Measurements from ENCODE around the gene AGMAT. TPM values are rescaled to one million over a fixed set of nuclear protein-coding genes. Genes with fewer than 3 reads are reported as not detected.
"Not testable (repeated sequence)": the region's sequence is repeated elsewhere in the genome, so short reads cannot be mapped to it uniquely, and the experiment has no call there.

AGMAT gene
- total RNA-seq, 1 donor from 2014 or later = 58.0 TPM

GRCh38 chr1:15616373-15617172, 31.7 kb upstream of the AGMAT start:
- no peak for DNase-seq (ENCODE audit: low spot score)
- peak; percentile 2 for ATAC-seq

GRCh38 chr1:15610167-15610566, 25.3 kb upstream of the AGMAT start:
- ATAC-seq = no peak
- no peak for DNase-seq (ENCODE audit: low spot score)

DNA sequence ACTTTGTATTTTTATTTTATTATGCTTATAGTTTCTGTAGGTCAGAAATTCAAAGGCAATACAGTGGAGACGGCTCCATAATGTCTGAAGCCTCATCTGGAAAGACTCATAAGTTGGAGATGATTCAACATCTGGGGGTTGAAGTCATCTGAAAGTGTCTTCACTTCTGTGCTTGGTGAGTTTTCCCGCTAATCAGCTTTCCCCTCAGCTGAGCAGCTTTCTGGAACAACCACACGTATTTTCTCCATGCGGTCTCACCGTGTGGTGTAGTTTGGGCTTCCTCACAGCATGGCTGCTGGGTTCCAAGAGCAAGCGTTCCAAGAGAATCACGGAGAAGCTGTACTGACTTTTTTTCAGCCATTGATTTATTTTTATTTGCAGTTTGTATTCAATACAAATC, 24.8 kb upstream of the AGMAT start:
- DNase-seq (ENCODE audit: low spot score) (no peak), ATAC-seq (no peak)

DNA sequence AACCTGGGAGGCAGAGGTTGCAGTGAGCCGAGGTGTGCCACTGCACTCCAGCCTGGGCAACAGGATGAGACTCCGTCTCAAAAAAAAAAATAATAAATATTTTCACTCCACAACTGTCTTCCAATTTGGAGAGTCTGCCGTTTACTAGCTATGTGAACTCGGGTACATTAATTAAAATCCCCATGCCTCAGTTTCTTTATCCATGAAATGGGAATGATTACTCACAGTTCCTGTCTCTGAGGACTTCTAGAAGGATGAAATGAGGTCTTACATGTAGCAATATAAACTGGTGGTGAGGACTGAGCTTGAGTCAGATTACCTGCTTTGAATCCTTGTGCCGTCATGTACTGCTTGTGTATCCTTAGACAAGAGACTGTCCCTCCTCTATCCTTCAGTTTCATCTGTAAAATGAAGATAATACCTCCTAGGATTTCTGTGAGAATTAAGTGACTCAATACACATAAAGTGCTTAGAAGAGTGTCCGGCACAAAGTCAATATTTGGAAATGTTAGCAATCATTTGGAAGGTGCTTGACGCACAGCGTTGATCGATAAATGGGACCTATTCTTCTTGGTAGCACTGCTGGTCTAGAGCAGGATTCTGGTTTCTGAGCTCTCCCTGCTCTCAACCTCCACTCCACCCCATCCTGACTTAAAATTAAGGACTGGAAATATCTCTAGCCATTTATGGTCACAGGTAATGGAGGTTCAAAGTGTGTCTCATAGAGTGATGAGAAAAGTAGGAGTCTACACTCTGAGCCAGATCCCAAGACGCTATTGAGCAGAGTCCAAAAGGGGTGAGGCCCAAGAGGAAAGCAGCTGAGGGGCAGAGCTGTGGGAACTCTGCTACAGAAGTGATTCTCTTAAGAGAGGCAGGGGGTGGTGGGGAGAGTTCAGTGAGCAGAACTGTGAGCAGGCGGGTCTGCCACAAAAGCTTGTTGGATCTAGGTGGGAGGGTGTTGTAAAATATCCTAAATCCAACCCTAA, 20.8 kb upstream of the AGMAT start:
- ATAC-seq (peak; percentile 57), DNase-seq (ENCODE audit: low spot score) (no peak)

DNA sequence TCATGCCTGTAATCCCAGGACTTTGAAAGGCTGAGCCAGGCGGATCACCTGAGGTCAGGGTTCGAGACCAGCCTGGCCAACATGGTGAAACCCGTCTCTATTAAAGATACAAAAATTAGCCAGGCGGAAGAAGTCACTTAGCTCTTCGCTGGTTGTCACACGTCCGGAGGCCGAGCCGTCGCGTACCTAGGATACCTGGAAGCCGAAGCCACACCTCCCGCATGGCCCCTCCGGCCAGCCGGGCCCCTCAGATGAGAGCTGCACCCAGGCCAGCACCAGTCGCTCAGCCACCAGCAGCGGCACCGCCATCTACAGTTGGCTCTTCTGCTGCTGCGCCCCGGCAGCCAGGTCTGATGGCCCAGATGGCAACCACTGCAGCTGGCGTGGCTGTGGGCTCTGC, 19.5 kb upstream of the AGMAT start:
- not testable (repeated sequence) for DNase-seq (ENCODE audit: low spot score); ATAC-seq

GRCh38 chr1:15603966-15604282, 19.1 kb upstream of the AGMAT start:
- not testable (repeated sequence) for ATAC-seq; DNase-seq (ENCODE audit: low spot score)

GRCh38 chr1:15603050-15603965, 18.5 kb upstream of the AGMAT start:
- DNase-seq (ENCODE audit: low spot score) (peak; percentile 98), ATAC-seq (peak; percentile 94)

- ATAC-seq (no peak), DNase-seq (ENCODE audit: low spot score) (no peak)
These were observed 13.6 kb upstream of the AGMAT start for GRCh38 chr1:15598436-15598835.

DNA sequence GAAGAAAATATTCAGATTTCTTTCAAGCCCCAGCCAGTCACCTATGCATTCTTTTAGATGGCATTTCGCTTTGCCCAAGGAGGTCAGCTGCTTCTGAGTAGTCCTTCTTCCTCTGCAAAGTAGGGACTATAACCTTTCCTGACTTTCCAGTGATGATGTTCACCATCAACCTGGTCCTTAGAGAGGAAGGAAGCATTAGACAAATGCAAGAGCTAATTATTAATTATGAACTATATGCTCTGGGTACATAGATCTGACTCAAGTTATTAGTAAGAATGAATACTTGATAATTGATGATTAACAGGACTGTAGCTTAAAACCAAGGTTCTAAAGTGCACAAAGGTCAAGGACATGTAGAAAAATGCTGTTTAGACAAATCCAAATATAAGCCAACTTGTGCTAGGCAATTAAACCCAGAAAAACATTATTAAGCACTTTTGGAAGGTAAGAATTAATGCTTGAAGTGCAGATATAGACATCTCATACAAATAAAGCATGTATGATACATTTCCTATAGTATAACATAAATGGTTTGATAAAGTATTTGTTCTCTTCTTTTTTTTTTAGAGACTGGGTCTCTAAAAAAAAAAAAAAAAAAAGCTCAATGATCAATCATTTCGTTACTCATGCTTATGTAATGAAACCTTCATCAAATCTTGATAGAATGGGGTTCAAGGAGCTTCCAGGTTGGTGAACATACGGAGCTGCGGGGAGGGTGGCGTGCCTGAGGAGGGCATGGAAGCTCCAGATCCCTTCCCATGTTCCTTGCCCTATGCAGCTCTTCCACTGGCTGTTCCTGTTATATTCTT, 11.2 kb upstream of the AGMAT start:
- no peak for DNase-seq (ENCODE audit: low spot score)

DNA sequence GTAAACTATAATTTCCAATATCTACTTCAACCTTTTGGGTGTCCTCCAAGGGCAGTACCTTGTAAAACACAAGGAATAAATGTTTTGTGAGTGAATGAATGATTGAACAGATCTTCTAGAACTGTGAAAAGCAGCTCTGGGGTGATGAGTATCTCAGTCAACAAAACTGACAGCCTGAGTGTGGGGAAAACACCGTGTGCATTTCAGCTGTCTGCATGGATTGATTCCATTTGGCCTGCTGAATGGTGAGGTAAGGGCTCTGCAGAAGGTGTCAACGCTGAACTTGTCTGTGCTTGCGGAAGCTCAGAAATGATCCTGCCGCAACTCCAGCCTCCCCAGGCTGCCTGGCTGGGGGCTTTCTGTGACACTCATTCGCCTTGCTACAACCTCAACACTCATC, 7.4 kb upstream of the AGMAT start:
- ATAC-seq (no peak), DNase-seq (ENCODE audit: low spot score) (no peak)

More for the DNA sequence above, 11.2 kb upstream of the AGMAT start:
- peak; percentile 40 for ATAC-seq

- ATAC-seq (peak; percentile 38), DNase-seq (ENCODE audit: low spot score) (peak; percentile 53)
These were observed 1.7 kb downstream of the AGMAT start for GRCh38 chr1:15583016-15583706.

DNA sequence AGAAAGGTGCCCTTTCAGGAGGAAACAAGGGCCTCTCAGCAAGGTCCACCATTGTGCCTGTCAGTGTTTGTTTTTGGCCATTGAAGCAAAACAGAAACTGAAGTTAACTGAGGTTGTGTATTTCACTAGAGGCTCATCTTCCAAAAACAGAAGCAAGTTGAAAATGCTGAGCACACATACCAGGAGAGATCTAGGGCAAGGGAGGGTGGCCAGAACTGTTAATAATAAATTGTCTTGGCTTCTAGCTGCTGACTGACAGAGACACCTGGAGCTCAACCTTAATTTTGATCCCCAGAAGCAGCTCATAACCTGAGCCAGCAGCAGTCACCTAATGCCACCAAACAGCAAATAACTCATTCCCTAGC, 5.2 kb downstream of the AGMAT start:
- peak; percentile 51 for ATAC-seq
- peak; percentile 53 for DNase-seq (ENCODE audit: low spot score)

DNA sequence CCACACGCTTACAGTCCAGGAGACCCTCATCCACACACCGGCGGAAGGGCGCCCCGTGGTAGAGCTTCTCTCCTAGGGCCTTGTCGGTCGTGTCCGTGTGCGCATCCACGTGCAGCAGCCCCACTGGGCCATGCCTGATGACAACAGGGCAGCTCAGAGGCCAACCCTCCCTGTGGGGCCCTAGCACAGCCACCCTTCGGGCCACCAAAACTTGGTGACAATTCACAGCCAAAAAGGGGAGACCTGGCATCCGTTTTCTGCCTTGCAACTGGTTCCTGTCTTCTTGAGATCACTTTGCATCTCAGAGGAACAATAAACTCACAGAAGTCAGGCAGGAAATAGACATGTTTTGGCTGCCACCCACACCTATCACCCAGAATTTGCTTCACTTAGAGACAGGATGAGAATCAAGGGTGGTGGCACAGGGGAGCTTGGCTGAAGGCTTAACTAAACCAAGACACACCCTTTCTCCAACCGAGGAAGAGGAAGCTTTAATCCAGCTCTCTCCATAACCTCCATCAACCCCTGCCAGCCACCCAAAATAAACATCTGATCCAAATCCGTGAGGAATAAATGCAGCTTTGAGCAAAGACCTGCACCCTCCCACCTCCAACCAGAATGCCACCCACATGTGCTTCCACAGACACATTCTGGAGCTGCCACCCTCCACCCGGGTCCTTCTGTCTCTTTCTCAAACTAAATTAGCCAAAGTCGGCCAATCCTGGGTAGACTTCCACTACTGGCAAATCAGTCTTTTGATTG, 5.7 kb downstream of the AGMAT start:
- ATAC-seq (no peak), DNase-seq (ENCODE audit: low spot score) (no peak)

DNA sequence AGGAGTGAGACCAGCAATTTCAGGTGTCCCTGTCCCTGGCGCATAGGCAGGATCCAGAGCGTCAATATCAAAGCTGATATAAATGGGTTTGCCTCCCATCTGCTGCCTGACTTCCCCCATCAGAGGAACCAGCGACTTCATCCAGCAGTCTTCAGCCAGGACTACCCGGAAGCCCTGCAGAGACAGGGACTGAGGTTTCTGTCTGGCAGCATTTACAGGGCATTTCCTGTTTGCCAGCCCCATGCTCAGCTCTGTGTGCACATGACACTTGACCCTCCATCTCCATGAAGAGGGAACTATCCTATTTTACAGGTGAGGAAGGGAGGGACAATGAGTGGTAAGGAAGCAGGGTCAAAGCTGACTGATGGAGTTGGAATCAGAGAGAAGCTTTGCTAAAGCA, 7.2 kb downstream of the AGMAT start:
- no peak for ATAC-seq
- DNase-seq (ENCODE audit: low spot score) = no peak

DNA sequence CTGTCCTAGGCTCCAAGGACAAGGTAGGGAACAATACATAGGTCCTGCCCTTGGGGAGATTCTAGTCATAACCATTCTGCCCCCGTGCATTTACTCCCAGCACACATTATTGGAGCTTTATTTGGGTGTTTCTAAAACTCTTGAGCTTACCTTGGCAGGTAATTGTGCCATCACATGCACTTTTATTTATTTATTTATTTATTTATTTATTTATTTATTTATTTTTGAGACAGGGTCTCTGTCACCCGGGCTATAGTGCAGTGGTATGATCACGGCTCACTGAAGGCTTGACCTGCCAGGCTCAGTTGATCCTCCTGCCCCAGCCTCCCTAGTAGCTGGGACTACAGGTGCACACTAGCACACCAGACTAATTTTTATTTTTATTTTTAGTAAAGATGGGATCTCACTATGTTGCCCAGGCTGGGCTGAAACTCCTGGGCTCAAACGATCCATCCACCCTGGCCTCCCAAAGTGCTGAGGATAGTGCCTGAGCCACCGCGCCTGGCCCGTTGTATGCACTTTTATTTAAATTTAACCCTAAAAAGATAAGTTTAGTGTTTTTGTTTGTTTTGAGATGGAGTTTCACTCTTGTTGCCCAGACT, 9.2 kb downstream of the AGMAT start:
- ATAC-seq (no peak), DNase-seq (ENCODE audit: low spot score) (no peak)

DNA sequence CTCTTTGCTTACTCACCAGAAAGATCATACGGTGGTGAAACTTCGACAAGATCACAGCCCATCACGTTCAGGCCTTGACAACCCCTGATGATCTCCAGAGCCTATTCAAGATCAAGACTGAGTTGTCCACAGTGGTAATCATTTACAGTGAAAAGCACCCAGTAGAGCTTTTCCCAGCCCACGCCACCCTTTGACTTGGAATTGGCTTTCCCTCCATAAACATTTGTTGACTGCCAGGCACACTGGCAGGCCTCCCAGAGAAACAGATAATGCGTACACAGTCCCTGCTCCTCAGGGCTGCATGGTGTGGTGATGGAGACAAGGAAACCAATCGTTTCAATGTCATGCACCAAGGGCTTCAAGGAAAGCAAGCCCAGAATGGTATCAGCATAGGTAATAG, 10.1 kb downstream of the AGMAT start:
- peak; percentile 88 for ATAC-seq

GRCh38 chr1:15573477-15573876, 11.4 kb downstream of the AGMAT start:
- no peak for ATAC-seq
- no peak for DNase-seq (ENCODE audit: low spot score)

More for the DNA sequence above, 10.1 kb downstream of the AGMAT start:
- DNase-seq (ENCODE audit: low spot score) = peak; percentile 84

- ATAC-seq = no peak
- no peak for DNase-seq (ENCODE audit: low spot score)
These were observed 13.6 kb downstream of the AGMAT start for GRCh38 chr1:15571266-15571665.
